ENCODE data around the gene SPATC1L.

Gene SPATC1L

DNA sequence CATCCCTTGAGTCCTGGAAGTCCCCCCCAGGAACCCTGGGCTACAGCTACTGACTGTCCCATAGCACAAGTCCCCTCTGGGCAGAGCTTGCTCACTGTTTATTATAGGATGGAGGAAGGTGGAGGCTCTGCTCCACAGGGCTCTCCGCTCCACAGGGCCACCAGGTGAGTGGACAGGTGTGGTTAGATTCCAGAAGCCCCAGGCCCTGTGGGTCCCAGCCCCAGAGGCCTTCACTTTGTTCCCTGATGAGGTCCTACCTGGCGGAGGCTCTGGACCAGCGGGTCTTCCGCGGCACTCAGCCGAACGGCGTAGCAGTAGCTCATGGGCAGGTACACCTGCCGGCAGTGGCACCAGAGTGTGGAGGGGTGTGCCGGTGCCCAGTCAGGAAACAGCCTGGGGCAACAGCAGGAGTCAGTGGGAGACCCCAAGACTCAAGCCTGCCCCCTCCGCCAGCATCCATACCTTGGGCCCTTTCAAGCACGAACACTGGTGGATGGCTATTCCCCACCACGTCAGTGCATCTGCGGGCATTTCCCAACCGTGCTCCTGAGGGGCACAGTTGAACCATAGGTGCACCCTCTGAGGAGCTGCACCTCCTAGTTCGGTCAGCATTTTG is 32.0 kb upstream of the SPATC1L start:
- DNase-seq: no peak
- no peaks in the 10 kb centered on the region for H3K27me3 ChIP-seq
- peaks cover 12% of the 10 kb centered on the region for H3K4me1 ChIP-seq
- no peak overlapping the region for H3K4me3 ChIP-seq (ENCODE audit: low read depth, low read length)
- no peaks in the 10 kb centered on the region for H3K9me3 ChIP-seq
- peaks cover 42% of the 10 kb centered on the region for H3K36me3 ChIP-seq
- TF ChIP-seq, protein P1, sequence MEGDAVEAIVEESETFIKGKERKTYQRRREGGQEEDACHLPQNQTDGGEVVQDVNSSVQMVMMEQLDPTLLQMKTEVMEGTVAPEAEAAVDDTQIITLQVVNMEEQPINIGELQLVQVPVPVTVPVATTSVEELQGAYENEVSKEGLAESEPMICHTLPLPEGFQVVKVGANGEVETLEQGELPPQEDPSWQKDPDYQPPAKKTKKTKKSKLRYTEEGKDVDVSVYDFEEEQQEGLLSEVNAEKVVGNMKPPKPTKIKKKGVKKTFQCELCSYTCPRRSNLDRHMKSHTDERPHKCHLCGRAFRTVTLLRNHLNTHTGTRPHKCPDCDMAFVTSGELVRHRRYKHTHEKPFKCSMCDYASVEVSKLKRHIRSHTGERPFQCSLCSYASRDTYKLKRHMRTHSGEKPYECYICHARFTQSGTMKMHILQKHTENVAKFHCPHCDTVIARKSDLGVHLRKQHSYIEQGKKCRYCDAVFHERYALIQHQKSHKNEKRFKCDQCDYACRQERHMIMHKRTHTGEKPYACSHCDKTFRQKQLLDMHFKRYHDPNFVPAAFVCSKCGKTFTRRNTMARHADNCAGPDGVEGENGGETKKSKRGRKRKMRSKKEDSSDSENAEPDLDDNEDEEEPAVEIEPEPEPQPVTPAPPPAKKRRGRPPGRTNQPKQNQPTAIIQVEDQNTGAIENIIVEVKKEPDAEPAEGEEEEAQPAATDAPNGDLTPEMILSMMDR (IDR thresholded peaks at IDR 0.05; ENCODE audit: low read depth, low read length): no peak

- TF ChIP-seq, protein P1 (IDR thresholded peaks at IDR 0.05; ENCODE audit: low read depth, low read length): no peak
- Histone ChIP-seq H3K9me3 (no peaks in the 10 kb centered on the region), H3K4me3 (ENCODE audit: low read depth, low read length) (no peak overlapping the region), H3K4me1 (peaks cover 12% of the 10 kb centered on the region), H3K27me3 (no peaks in the 10 kb centered on the region), H3K36me3 (peaks cover 43% of the 10 kb centered on the region)
- no peak for DNase-seq
Observed at GRCh38 chr21:46215436-46216131, 31.3 kb upstream of the SPATC1L start.

- DNase-seq: no peak
- TF ChIP-seq, protein P1 (IDR thresholded peaks at IDR 0.05; ENCODE audit: low read depth, low read length): no peak
- H3K4me1 ChIP-seq: peaks cover 12% of the 10 kb centered on the region
- no peaks in the 10 kb centered on the region for H3K27me3 ChIP-seq
- H3K36me3 ChIP-seq: peaks cover 40% of the 10 kb centered on the region
- no peaks in the 10 kb centered on the region for H3K9me3 ChIP-seq
- no peak overlapping the region for H3K4me3 ChIP-seq (ENCODE audit: low read depth, low read length)
Observed at GRCh38 chr21:46214478-46215340, 30.4 kb upstream of the SPATC1L start.

DNA sequence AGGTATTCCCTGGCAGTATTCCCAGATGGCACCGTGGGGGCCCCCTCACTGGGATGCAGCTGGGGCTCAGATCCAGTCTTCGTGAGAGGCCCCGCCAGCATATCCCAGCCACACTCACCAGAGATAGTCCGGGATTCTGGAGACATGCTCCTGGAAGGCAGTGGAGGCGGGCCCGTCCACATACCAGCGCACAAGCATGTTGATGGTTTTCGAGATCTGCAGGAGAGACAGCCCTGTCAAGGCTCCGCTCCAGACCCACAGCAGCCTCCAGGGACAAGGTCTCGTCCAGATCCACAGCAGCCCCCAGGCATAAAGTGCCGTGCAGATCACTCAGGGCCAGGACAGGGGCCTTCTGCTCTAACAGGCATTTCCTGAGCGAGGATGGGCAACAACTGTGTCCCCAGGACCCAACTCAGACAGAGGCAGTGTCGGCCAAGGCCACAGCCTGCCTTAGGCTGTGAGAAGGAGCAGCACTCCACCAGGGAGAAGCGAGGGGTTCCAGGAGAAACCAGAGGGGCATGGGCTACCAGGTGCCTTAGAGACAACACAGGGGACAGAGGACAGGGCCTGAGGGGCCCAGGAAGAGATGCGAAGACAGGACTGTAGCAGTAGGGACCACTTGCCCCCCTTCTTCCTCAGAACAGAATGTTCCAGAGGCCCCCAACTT is 29.5 kb upstream of the SPATC1L start:
- Histone ChIP-seq H3K4me3 (ENCODE audit: low read depth, low read length) (no peak overlapping the region), H3K4me1 (peaks cover 12% of the 10 kb centered on the region), H3K27me3 (no peaks in the 10 kb centered on the region), H3K36me3 (peaks cover 39% of the 10 kb centered on the region), H3K9me3 (no peaks in the 10 kb centered on the region)
- DNase-seq: peak; percentile 90
- TF ChIP-seq, protein P1 (IDR thresholded peaks at IDR 0.05; ENCODE audit: low read depth, low read length): no peak

DNA sequence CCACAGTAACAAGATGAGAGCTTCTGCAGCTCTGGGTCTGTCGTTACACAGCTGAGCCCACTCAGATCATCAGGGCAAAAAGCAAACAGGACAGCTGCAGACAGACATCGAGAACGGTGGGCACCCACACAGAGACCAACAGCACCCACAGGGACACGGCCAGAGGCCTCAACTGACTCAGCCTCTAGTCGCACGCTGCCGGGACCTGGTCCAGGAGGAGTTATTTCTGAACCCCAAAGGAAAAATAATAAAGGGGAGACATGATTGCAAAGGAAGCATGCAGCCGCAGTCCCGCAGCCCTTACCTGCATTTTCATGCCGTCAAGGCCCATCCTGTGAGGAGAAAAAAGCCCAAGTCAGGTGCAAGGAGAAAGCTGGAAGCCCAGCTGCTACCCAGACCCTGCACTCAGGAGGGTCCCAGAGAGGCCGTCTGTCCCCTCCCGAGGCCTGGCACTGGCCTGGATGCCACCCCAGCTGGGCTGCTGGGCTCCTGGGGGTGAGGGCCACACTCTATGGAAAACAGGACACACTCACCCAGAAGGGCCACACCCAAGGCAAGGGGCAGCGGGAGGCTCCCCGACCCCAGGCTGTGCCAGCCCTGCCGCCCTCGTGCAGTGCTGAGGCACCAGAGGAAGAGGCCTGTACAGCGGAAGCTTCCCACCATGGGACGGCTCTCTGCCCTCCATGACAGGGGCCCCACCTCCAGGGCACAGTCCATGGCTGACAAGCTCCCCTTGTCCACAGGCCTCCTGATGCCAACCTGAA is 28.6 kb upstream of the SPATC1L start:
- H3K4me3 ChIP-seq (ENCODE audit: low read depth, low read length): no peak overlapping the region
- peak; percentile 4 for DNase-seq
- H3K36me3 ChIP-seq: peaks cover 44% of the 10 kb centered on the region
- H3K9me3 ChIP-seq: no peaks in the 10 kb centered on the region
- TF ChIP-seq, protein P1 (IDR thresholded peaks at IDR 0.05; ENCODE audit: low read depth, low read length): no peak
- peaks cover 12% of the 10 kb centered on the region for H3K4me1 ChIP-seq
- H3K27me3 ChIP-seq: no peaks in the 10 kb centered on the region
